T-helper 22 cell (primary cell): ENCODE measurements around the gene MBL2.

Experiments
- DNase-seq: peaks from one replicate; pipeline ENCODE4 v3.0.0-alpha.2; 2020; ENCODE audit warnings: low read depth

MBL2 gene

DNA sequence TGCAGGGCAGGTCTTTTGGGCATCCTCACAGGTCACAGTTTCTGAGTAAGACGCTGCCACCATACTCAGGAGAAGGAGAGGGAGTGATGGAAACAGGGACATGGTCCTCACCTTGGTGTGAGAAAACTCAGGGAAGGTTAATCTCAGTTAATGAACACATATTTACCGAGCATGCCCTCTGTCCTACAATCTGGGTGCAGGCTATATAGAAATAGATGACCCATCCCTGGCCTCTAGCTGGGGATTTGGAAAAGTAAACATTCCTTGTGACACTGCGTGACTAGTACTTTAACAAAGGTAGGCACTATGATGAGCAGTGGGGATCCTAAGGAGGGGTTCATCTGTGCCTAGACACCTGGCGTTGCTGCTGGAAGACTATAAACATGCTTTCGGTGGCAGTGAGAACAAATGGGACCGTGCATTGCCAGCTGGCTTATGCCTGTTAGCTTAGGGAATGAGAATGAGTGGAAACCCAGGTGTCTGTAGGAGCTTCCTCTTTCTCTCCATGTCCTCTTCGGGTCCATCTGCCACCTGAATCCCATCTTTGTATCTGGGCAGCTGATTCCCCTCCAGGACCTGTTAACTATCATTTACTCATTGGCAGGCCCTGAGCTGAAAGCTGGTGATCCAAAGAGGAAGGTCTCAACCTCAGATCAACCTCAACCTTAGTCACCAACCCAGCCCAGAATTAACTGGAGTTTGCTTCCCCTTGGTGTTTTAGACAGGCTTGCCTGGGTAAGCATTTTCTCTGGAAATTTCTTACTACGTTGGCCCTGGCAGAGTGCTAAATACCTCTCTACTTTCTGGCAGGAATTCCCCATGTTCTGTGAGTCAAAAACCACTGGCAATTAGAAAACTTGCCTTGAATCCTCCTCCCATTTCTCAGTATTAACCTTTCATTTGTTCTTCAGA lies 794 bp downstream of the MBL2 start:
- DNase-seq = no peak

DNA sequence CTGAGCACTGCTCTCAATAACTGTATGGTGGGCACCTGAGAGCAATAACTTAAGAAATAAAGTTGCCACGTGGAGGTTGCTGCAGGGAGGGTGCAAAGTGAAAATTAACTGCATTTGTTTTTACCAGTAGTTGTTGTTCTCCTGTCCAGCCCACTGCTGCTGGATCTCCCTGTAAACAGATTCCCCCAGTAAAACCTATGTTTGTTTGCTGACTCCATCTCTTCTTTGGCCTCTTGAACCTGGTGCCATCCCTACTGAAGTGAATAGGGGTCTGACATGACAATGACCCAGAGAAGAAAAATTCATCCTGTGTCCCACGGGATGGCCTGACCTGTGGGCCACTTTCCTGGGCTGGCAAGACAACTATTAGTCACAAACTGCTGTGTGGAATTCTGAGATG lies 1.7 kb downstream of the MBL2 start:
- DNase-seq = no peak

DNA sequence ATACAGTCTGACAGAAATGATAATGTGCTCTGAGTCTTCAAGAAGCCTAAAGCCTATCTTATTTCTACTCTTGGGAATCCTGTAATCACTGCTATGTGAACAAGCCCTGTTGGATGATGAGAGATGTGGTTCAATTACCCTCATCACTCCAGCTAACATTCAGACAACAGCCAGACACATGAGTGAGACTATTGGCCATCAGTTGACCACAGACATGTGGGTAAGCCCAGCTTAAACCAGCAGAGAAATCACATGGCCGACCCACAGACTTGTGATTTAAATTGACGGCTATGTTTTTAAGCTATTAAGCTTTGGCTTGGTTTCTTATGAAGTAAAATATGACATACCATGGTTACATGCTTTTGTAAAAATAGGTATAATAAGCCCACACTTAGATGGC lies 2.6 kb downstream of the MBL2 start:
- DNase-seq = no peak

DNA sequence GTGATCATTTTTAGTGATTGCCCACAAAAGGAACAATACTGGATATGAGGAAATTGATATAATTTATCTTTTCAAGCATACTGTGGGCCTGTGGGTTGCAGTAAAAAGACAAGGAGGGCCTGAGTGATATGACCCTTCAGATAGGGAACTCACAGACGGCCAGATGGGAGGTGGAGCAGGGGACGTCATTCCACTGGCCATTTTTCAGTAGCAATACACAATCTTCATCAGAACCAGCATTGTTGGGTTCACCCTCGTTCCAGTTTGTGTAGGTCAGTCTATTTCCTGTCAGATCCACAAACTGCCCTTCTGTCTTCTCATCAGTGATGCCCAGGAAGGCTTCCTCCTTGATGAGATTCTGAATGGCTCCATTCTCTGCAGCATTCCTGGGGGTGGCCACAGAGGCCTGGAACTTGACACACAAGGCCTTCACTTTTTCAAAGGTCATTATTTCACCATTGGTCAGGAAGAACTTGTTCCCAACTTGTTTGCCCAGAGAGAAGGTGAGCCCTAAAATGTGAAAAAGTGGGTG lies 4.5 kb downstream of the MBL2 start:
- DNase-seq = no peak

DNA sequence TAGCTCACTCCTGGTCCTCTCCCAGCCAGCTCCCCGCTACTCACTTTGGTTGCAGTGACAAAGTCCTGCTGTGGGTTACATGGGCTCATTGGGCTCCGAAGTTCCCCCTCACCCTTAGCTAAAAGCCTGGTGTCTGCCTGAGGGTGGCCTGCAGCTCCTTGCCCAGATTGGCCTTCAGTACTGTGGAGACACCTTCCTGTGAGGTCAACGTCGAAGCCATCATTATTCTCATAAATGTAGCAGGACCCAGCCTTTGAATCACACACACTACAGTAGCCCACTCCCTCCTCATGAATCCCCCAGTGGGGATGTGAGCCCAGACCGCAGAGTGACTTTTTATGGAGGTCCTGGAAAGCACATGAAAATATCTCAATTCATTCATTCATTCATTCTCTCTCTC lies 10.5 kb downstream of the MBL2 start:
- DNase-seq = no peak

DNA sequence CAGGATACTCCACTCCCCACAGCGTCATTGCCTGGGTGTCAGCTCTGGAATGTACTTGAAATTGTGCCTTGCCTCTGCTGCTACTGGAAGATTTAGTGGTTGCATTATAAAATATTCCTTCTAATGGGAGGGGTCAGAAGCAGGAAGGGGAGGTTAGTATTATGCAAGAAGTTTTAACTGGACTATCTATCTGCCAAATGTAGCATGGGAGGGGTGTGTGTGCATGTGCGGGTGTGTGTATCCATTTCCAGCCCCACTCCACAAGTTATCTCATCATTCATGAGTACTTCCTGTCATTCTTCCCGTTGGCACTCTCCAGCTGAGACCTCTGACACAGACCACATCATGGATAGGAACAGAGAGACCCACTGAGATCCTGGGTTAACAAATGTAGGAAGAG lies 13.4 kb downstream of the MBL2 start:
- DNase-seq = no peak

DNA sequence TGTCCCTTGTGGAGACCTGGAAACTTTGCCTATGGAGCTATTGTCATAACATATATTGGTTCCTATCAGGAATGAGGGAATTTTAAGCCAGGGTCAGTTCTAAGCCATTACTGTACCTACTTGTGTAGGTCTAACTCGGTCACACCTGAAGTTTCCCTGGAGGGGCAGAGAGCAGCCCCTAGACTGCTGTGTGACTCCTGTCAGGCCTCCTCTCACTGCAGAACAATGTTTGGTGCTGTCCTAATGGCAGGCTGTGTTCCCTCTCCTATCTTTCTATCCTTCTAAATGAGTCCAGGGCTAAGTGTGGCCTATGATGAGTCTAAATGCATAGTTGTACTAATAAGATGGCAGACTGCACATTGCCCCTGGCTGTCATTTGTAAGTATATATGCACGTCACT lies 14.2 kb downstream of the MBL2 start:
- no peak for DNase-seq

DNA sequence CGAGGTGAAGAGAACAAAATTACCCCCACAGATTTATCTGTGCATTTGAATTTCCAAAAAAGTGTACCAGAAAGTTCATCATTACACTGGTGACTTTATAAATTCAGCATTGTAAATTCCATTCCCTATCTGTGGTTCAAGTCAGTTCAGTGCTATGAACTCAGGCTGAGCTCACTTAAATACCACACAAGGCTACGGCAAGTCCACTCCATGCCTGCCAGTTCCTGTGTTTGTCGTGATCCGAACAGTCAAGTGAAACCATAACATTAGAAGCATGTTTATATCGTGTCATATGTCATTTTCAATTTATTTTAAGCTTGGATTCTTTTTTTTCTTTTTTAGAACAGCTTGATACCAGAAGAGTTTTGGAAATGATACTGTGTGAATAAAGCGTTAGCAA lies 14.8 kb downstream of the MBL2 start:
- DNase-seq = no peak

DNA sequence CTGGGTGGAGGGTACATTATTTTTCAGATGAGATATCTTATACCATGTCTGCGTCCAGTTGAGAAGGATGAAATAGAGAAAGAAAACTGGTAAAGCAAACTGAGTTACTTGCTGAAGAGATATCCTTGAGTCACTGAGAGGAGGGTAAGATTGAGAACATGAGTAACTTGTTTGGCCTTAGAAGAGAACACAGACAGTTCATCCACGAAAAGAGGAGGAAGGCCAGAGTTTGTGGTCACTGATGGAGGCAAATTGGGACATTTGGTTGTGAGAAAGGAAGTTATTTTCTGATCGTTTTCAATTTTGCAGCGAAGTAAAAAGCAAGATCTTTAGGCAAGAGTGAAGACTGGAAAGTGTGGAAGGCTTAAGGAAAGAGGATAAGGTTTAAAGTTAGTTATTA lies 15.6 kb downstream of the MBL2 start:
- no peak for DNase-seq

DNA sequence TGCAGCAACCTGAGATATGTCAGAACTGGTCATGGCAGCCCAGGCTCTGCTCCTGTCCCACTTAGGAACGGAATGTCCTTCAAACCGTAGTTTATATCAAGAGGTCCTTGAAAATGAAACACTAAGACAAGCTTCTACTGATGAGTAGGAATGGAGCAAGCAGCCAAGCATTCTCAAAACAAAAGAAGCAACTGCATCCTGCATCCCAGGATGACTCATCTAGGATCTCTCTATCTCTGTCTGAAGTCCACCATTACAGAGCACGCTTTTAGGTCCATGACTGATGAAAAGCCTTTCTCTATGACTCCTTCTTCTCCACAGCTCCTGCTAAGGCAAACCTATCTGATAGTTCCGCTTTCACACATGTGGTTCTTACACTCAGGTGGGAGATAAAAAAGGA lies 16.3 kb downstream of the MBL2 start:
- no peak for DNase-seq

DNA sequence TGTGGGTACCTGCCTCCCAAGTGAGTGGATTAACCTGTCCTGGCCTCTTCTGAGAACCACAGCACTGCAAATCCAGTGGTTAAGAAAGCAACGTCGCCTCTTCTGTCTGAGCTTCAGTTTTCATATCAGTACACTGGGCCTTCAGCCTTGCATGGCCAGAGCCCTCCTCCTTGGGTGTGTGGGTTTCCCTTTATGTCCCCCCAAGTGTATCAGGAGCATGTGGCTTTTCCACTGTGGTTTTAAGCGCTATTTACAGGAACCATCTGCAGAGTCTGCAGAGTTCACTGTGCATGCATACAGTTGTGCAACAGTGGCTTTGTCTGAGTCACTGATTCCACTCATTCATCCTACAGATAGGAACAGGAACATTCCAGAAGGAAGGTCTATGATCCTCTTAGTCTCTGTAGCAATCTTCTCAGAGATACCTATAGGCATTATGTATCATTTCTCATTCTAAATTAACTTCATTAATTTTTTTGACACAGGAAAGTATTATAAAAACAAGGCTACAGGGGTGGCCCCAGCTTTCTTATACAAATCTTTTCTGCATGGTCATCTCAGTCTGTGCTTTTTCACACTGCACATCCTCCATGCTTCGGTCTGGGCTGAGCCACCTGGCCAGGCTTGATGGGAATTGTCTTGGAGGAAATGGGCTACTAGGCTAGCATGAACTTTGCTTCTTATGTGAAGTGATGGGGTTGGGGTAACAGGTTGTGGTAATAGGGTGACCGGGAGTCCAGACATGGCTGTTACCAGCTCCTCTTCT lies 17.1 kb downstream of the MBL2 start:
- no peak for DNase-seq

DNA sequence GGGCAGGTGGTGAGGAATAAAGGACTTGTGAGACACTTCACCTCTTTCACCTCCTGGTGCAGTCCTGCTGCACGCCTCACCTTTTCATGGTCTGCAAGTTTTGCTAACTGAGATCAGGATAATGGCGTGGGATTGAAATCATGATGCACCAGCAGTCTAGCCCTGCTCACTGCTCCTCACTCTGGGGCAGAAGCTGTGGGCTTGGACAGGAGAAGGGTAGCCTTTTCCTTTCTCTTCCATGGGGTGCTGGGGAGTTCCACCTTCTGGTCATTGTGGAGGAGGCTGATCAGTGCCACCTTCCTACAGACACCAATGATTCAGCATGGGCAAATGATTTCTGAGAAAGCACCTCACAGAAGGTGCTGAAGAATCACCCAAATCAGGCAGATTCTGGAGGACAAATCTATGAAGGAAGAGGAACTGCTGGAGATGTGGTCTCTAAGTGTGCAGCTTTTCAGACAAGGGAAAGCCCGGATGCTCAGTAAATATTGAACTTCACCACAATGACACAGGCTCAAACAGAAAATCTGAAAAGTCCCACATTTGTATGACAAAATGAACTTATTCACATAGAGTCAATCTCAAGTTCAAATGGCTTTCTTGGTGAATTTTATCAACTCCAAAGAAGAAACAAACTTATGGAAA lies 19.7 kb downstream of the MBL2 start:
- DNase-seq = no peak

DNA sequence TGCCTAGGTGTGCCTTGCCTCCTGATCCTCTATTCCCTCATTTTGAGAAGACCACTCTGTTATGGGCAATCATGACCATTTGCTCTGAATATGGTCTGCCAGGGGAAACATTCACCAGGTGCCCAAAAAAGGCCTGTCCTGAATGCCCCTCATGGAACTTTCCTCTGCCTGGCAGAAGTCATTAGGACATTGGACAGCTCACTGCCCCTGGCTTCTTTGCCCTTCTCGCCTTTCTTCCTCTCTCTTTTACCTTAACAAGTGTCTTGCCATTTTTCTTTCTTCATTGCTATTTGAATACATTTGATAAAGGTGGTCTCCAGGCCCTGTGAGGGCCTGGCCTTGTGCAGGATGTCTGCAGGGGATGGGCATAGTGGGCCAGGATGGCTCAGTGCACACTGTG lies 20.3 kb downstream of the MBL2 start:
- no peak for DNase-seq

DNA sequence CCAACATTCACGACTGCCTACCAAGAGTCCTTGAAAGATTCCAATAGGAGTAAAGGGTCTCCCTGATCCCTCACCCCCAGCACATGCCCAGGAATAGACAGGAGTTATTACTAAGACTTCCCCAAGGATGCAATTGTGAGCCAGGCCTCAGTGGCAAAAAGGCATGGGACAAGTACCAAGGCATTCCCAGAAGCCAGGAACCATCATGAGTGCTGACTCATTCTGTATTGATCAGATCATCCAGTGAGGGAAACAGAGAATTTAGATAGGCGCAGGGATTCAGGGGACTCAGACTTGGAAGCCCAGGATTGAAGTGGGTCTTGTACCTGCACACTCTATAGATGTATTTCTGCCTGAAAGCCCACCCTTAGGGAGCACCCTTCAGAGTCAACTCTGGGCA lies 21.2 kb downstream of the MBL2 start:
- no peak for DNase-seq

DNA sequence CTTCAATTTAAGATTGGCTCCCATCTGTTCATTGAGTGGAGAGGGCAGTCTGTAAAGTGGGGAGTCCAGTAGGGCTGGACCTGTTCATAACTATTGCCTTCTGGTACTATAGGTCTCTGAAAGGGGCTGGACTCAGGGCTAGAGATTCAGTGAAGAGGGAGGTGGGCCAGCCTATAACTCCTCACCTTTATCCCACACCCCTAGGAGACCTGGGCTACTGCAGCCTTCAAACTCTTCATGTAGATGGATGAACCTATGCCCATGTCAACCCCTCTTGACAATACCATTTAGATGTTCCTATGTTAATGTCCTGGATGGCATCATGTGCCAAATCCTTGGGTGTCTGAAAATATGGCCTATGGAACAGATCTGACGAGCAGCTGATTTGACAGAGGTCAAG lies 22.0 kb downstream of the MBL2 start:
- no peak for DNase-seq

DNA sequence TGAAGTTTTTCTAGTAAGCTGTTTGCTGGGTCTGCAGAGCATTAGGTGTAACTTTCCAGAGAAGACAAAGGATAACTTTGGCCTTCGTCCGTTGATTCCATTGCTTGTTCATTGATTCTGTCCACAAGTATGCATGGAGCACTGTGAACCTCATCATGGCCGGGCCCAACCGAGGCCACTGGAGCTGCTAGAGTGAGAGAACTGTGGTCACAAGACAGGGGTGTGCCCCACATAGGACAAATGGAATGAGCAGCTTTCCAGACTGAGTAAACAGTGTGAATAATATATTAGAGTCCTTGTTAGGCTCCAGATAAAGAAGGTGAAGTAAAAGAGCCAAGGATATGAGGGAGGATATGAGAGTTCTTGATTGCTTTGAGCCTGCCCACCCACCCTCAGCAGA lies 24.9 kb downstream of the MBL2 start:
- no peak for DNase-seq

DNA sequence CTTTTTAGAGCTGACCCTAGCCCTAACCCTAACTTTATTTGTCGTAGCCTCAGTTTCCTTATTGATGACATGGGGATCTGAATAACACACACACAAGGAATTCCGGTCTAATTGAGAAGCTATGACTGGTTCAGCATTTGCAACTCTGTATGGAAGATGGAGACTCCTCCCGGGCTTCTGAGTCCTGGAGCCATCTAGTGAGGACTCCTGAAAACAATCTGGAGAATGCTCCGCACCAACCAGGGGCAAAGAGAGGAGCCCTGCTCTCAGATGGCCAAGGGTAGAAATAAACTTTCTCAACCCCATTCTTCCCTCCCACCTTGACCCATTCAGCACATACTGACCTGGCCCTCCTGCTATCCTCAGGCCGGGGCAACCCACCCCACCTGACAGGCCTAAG lies 26.4 kb downstream of the MBL2 start:
- no peak for DNase-seq

DNA sequence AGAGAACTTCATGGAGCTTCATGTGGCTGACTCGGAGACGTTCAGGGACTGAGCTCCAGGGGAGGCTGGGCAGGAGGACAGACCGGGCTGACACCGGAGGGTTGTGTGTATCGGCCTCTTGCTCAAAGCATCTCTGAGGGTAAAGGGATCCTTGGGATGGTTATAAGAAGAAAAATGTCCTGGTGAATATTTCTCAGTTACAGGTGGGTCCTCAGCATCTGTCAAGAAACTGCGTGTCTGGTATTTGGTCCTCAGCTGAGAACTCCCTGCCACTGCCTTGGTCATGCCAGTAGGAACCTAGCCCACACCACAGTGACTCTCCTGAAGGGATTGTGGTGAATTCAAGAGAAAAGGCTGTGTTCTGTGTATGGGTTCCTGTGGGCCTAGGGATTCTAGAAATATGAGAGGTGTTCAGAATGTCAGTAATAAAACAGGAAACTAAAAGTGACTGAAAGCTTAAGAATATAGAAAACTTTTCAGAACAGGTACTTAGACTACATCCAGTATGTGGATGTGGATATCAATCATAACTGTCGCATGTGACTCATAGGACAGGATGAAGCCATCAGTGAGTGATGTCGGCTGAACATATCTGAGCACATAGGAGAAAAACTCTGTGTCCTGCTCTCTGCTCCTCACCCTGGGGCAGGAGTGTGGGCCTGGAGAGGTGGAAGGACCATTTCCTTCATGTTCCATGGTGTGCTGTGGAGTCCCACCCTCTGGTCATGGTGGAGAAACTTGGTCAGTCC lies 28.4 kb downstream of the MBL2 start:
- no peak for DNase-seq

DNA sequence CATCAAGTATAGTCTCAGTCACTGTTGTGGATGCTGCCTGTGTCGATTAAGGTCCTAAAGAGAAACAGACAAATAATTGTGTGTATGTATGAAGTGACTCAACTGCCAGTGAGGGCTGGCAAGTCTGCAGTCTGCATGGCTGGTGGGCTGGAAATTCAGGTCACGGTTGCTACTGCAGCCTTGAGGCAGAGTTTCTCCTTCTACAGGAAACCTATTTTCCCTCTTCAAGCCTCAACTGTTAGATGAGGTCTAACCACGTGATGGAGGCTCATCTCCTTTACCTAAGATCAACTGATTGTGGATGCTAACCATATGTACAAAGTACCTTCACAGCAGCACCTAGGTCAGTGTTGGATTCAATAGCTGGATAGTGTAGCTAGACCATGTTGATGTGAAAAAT lies 29.9 kb downstream of the MBL2 start:
- DNase-seq = no peak

DNA sequence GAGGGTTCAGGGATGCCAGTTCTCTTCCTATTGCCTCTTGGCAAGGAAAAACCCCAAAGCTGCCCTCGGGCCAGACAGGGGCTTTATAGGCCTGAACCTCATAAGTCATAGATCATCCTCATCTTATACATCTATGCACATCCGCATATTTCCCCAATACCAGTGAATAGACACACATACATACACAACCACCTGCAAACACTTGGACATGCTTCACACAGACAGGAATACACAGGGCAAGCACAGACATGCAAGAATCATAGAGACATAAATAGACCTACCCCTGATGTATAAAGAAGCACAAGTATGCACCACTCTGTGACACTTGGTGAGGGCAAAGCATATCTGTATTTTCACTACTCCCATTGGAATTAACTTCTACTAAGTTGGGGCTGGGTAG lies 30.7 kb downstream of the MBL2 start:
- no peak for DNase-seq

DNA sequence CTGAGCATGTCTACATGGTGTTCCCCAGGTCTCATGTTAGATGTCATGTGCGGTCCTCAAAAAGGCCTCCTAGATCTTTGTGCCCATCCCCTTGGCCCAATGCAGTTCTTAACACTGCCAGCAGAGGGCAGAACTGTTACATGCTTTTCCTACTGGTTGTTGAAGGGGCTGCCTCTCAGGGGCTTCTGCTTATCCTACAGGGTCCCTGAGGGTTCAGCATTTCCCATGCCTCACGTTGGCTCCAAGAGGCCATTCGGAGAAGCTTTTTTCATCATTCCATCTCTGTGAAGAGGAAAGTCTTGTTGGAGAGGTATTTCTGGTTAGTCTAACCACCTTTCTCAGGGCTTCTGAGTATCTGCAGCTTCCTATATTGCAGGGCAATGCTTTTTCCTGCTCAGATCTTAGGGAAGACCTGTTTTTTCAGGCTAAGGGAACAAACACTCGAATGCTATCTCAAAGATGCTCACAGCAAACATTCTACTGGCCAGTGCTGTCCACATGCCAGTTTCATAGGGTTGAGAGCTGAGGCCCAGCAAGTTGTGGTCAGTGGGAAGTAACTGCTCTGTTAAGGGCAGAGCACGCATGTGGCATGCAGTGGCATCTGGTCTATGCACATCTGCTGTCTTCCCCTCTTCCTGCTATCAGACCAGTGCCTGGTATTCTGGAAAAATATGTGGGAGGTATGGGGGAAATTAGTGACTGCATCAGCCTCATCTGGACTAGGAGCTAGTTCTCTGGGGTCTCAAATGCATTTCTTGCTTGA lies 31.5 kb downstream of the MBL2 start:
- DNase-seq = no peak
